Dermis microvascular lymphatic vessel endothelial cell (primary cell): ENCODE data around the gene BLVRA. TPM values are rescaled to one million over a fixed set of nuclear protein-coding genes. Genes with fewer than 3 reads are reported as not detected.
"Not testable (repeated sequence)": the region's sequence is repeated elsewhere in the genome, so short reads cannot be mapped to it uniquely, and the experiment has no call there.

Experiments used
- DNase-seq, 2 donors: peaks; one replicate each; pipeline versions ENCODE4 v3.0.0 to v3.0.0-alpha.2; 2010; ENCODE audit warnings: low read depth in 2 of 2
- total RNA-seq: library from RNA; depleted of rRNA; stranded (reverse); fragments of >200 nt; gene quantifications from 2 replicates; pipeline ENCODE4 v1.2.1, GENCODE V29; 2014

The BLVRA gene
- total RNA-seq, 1 donor from 2014 or later = 21.6 TPM

- no peak for DNase-seq
Measured at GRCh38 chr7:43803865-43804264, 45.4 kb downstream of the BLVRA start.

- no peak for DNase-seq
Measured at GRCh38 chr7:43808410-43808809, 49.9 kb downstream of the BLVRA start.

GRCh38 chr7:43810195-43810941, 51.9 kb downstream of the BLVRA start:
- not testable (repeated sequence) for DNase-seq

DNA sequence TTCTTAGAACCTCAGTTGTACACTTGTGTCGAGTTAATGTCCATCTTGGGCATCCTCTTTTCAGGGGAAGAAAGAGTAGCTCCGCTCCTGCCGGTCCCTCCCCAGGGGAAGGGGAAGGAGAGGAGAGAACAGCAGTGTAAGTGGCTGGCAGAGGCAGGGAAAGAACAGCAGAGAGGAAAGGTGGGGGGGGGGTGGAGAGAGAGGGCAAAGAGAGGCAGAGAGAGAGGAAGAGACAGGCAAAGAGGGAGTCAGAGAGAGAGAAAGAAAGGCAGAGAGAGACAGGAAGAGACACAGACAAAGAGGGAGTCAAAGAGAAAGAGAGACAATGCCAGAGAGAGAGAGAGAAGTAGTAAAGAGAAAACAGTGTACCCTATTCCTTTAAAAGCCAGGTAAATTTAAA, 56.9 kb downstream of the BLVRA start:
- no peak for DNase-seq

DNA sequence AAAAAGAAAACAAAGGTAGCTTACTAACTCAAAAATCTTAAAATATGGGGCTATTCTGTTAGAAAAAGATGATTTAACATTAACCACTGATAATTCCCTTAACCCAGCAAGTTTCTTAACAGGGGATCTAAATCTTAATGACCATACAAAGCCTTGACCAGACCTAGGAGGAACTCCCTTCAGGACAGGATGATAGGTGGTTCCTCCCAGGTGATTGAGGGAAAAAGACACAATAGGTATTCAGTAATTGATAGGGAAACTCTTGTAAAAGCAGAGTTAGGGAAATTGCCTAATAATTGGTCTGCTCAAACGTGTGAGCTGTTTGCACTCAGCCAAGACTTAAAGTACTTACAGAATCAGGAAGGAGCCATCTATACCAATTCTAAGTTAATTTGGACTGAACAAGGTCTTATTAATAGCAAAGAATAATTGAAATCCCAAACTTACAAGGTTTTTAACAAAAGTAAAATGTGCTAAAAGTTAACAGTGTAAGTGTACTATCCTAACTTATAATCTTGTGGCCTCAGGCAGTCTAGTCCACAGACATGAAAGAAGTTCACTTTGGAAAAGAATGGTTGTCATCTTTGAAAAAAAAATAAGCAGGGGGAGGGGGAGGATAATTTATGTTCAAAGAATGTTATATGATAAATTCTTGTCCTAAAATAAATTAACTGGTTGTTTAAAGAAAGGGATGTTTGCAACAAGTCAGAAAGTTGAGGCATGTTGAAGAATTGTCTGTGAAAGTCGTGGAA, 57.7 kb downstream of the BLVRA start:
- not testable (repeated sequence) for DNase-seq

DNA sequence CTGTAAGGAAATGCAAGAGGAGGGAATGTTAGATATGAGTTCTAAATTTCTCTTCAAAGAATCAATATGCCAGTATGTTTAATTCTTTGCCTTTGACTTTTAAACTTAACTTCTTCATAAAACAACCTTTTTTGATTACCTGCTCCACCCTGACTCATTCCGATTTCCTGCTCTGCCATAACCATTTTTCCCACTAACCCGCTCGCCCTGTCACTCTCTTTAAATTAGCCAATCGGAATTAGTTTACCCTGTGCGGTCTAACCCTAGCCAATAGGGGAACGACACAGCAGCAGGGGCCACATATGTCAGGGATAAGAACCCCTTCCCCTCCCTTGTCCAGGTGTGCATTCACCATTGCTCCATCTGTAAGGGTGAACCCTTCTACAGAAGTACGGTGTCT, 64.9 kb downstream of the BLVRA start:
- DNase-seq = not testable (repeated sequence)

- no peak for DNase-seq
Measured at GRCh38 chr7:43823941-43824340, 65.5 kb downstream of the BLVRA start.

GRCh38 chr7:43824513-43824912, 66.0 kb downstream of the BLVRA start:
- not testable (repeated sequence) for DNase-seq

DNA sequence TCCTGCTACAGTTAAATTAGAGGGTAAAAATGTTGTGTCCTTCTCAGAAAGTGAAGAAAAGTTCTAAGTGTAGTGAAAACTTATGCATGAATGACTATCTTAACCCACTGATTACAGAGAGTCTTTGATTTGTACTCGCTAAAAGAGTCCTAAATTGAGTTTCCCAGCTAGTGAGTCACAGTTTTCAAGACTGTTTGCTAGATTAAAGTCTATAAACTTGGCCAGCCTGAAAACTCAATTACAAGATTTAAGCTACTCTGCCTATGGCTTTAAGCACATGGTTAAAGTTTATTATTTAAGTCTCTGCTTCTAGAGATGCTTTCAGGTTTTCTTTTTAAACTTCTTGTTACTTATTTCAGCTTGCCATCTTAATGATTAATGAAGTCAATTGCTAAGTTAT, 66.5 kb downstream of the BLVRA start:
- no peak for DNase-seq

DNA sequence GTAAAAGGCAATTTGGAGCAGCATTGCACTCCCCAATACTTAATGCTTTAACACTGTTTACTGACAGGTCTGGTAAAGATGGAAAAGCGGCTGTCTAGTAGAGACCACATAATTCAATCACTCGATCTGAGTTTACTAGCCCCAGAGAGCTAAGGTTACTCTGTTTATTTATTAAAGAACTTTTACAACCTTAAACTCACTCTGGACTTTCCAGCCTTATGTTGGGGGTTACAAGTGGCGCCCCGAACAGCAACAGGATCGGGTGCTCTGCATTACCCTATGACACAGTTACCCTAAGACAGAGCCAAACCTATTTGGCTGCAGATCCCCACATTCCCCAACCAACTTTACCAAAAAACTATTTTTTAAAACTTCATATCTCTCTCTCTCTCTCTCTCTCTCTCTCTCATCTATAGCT, 66.9 kb downstream of the BLVRA start:
- DNase-seq = no peak

DNA sequence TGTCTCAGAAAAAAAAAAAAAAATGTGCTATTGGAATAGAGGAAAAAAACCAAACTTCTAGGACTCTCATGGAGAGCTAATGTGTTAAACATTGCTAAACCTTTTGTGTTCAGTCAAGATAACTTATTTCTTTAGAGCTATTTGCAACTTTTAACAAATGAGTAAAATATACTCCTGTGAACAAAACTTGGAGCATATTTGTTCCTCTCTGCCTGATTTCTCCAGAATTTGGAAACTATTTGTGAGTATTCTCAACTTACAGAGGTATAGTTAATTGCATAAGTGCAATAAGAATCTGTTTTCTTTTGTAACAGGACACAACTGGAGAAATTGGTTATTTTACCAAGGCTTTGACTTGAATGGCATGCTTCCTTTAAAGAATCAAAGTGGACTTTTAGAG, 72.4 kb downstream of the BLVRA start:
- DNase-seq = not testable (repeated sequence)

DNA sequence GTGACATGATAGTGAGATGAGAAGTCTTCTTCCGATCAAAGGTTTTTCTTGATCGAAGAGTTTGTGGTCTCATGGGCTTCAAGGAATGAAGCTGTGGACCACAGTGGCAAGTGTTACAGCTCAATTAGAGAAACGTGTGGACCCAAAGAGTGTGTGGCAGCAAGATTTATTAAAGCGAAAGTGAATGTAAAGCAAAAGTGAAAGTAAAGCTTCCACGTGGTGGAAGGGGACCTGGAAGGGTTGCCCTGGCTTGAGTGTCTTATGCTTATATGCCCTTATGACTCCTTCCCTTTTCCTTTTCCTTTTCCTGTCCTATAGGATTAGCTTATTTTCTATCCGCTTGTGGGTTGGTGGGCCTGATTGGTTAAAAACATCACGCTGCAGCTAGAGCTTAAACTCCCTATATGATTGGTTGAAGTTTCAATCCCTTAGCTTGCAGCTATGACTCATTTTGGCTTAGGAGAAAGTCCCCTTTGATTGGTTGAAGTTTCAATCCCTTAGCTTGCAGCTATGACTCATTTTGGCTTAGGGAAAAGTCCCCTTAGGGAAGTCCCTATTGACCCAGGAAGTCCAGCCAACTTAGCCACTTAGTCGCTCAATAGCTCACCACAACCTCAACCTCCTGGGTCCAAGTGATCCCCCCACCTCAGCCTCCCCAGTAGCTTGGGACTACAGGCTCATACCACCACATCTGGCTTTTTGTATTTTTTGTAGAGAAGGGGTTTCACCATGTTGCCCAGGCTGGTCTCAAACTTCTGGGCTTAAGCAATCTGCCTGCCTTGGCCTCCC, 76.2 kb downstream of the BLVRA start:
- DNase-seq = peak; percentile 7 to 29

DNA sequence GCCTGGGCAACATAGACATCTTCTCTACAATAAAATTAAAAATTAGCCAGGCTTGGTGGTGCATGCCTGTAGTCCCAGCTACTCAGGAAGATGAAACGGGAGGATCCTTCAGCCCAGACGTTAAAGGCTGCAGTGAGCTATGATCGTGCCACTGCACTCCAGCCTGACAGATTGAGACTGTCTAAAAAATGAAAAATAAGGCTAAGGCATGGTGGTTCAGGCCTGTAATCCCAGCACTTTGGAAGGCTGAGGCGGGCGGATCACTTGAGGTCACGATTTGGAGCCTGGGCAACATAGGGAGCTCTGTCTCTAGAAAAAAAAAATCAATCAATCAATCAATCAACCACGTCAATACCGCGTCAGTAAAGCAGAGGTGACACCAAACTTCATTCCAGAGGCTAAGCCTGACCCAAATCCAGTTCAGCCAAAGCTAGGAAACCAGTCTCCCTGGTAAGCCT, 79.8 kb downstream of the BLVRA start:
- no peak for DNase-seq

DNA sequence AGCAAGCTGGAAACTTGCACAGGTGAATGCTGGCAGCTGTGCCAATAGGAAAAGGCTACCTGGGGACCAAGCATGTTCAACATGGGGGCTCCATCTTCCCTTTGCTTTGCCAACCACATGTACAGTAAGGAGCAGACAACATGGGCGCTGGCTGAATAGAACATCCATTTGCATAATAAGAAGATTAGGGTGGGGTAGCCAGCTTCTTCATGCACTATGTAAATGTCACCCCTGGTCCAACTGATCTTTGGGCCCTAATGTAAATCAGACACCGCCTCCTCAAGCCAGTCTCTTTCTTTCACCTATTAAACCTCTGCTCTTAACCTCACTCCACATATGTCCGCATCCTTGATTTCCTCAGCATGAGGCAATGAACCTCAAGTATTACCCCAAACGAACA, 84.8 kb downstream of the BLVRA start:
- no peak for DNase-seq

- no peak for DNase-seq
Measured at GRCh38 chr7:43844257-43844656, 85.8 kb downstream of the BLVRA start.

GRCh38 chr7:43844662-43845061, 86.2 kb downstream of the BLVRA start:
- no peak for DNase-seq

GRCh38 chr7:43847496-43847895, 89.0 kb downstream of the BLVRA start:
- no peak for DNase-seq

DNA sequence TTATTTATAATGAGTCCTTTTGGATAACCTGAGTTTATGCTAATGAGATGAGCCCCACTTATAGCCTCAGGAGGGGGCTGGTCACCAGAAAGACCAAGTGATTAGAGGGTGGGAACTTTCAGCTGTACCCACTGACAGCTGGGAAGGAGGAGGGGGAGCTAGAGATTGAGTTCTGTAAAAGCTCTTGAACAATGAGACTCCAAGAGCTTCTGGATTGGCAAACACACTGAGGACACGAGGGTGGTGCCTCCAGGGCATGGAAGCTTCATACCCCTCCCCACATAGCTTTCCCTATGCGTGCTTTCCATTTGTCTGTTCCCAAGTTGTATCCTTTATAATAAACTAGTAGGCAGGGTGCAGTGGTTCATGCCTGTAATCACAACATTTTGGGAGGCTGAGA, 90.6 kb downstream of the BLVRA start:
- no peak for DNase-seq

DNA sequence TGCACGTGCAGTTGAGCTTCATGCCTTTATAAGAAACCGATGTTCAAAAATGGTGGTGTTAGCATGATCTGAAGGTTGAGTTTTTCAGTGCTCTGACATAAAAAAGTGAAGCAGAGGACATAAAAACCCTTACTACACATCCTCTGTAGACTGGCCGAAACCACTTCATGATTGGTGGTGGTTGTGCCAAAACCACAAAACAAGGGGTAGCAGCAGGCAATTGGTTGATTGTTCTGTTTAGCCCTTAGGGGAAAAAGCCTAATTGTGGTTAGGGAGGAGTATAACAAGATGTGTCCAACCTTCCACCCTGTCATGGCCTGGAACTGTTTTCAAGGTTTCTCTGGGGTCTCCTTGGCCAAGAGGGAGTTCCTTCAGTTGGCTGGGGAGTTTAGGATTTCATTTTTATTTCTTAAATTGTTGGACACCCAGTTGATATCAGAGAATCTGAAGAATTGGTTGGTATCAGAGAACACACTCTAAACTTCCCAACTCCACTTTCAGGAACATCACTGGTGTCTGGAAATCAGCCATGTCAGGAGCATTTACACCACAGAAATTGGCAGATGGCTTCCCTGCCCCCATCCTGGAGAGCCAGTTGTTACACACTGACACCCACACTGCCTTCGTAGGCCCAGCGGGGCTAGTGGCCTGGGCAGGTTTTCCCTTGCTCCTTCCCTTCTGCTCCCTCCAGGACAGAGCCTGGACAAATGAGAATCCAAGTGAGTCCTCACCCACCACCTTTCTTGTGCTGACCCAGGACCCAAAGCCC, 92.1 kb downstream of the BLVRA start:
- DNase-seq = no peak

- DNase-seq = no peak
Measured at GRCh38 chr7:43851805-43852204, 93.3 kb downstream of the BLVRA start.

DNA sequence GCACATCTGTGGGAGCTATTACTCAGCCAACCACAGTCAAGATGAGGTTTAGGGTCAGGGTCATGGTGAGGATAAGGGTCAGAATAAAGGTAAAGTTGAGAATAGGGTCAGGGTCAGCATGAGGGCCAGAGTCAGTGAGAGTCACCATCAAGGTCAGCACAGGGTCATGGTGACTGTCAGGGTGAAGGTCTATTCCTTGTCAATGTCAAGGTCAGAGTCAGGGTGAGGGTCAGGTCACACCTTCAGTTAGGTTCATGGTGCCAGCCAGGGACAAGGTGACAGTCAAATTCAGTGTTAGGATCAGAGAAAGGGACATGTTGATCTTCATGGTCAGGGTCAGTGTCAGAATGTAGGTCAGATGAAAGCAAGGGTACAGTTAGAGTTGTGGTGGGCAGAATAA, 96.7 kb downstream of the BLVRA start:
- no peak for DNase-seq
